HepG2 (cell line): ENCODE data around the gene FKBP10. TPM values are rescaled to one million over a fixed set of nuclear protein-coding genes. Genes with fewer than 3 reads are reported as not detected.

Experiments used
- AFF4 ChIP-seq: sonication (generic); formaldehyde crosslinking; IDR thresholded peaks from 2 replicates; pipeline ENCODE4 v1.4.0; 2020; ENCODE audit warnings: missing genetic modification reagents
- BRCA1 ChIP-seq: sonication (generic); formaldehyde crosslinking; IDR thresholded peaks from 2 replicates; pipeline ENCODE4 v1.4.0; 2020; ENCODE audit warnings: missing genetic modification reagents
- CEBPB ChIP-seq: IDR thresholded peaks from 2 replicates; pipeline ENCODE4 v1.6.1; 2011; ENCODE audit warnings: low read depth, low read length, improper control_type of control experiment, borderline replicate concordance
- CEBPZ ChIP-seq: IDR thresholded peaks from 2 replicates; pipeline ENCODE4 v1.6.1; 2012; ENCODE audit warnings: low read length, improper control_type of control experiment
- E2F1 ChIP-seq: sonication (generic); formaldehyde crosslinking; IDR thresholded peaks from 2 replicates; pipeline ENCODE4 v1.5.0; 2020; ENCODE audit warnings: missing genetic modification reagents
- HINFP ChIP-seq: sonication (generic); formaldehyde crosslinking; IDR thresholded peaks from 2 replicates; pipeline ENCODE4 v1.4.0; 2020; ENCODE audit warnings: low read depth, mild to moderate bottlenecking, missing genetic modification reagents
- HNRNPLL ChIP-seq: fragments of 200-400 bp; formaldehyde crosslinking; IDR thresholded peaks from 2 replicates; pipeline ENCODE4 v1.6.1; 2017; ENCODE audit warnings: mild to moderate bottlenecking, low read depth, low read length; ENCODE audit not compliant: poor library complexity, severe bottlenecking
- IRX3 ChIP-seq: sonication (generic); formaldehyde crosslinking; IDR thresholded peaks from 2 replicates; pipeline ENCODE4 v1.8.1; 2023; ENCODE audit warnings: mild to moderate bottlenecking, low read depth, missing genetic modification reagents, borderline replicate concordance
- NFATC3 ChIP-seq: sonication (generic); formaldehyde crosslinking; IDR thresholded peaks from 2 replicates; pipeline ENCODE4 v1.5.1; 2020; ENCODE audit warnings: mild to moderate bottlenecking, missing genetic modification reagents
- SAFB2 ChIP-seq: sonication (generic); formaldehyde crosslinking; IDR thresholded peaks from 2 replicates; pipeline ENCODE4 v1.5.1; 2020; ENCODE audit warnings: missing genetic modification reagents, low read depth, mild to moderate bottlenecking, borderline replicate concordance
- SETDB1 ChIP-seq: sonication (generic); formaldehyde crosslinking; IDR thresholded peaks from 2 replicates; pipeline ENCODE4 v1.5.1; 2020; ENCODE audit warnings: missing genetic modification reagents, mild to moderate bottlenecking, borderline replicate concordance
- ZBTB2 ChIP-seq: sonication (generic); formaldehyde crosslinking; IDR thresholded peaks from 2 replicates; pipeline ENCODE4 v1.8.0; 2022; ENCODE audit warnings: low read depth, missing genetic modification reagents
- ZFP36L2 ChIP-seq: sonication (generic); formaldehyde crosslinking; IDR thresholded peaks from 2 replicates; pipeline ENCODE4 v1.4.0; 2020; ENCODE audit warnings: missing genetic modification reagents
- ZNF781 ChIP-seq: sonication (generic); formaldehyde crosslinking; IDR thresholded peaks from 2 replicates; pipeline ENCODE4 v1.5.1; 2020; ENCODE audit warnings: borderline replicate concordance, mild to moderate bottlenecking, missing genetic modification reagents; ENCODE audit errors: not compliant biosample characterization
- ZNF879 ChIP-seq: sonication (generic); formaldehyde crosslinking; IDR thresholded peaks from 2 replicates; pipeline ENCODE4 v1.8.1; 2023; ENCODE audit warnings: missing genetic modification reagents
- polyA plus RNA-seq, 8 experiments: library from polyadenylated mRNA; depleted of rRNA in 3 of 8; stranded (reverse) in 7 of 8; unstranded in 1 of 8; fragments of >200 nt; fragmentation: Illumina TruSeq in 4 of 8; extraction: Trizol in 4 of 8; gene quantifications; 2 replicates each; pipeline versions ENCODE4 v1.2.1 to v1.2.3, GENCODE V29; 2011 to 2016; ENCODE audit warnings: low read depth in 4 of 8, missing spikeins in 1 of 8, mixed read lengths in 1 of 8; ENCODE audit not compliant: insufficient read depth in 1 of 8
- total RNA-seq, 5 experiments: library from RNA; depleted of rRNA; stranded (reverse); fragments of >200 nt; fragmentation: Illumina TruSeq; extraction: Trizol; gene quantifications; 2 replicates each; pipeline ENCODE4 v1.2.3, GENCODE V29; 2016; ENCODE audit warnings: low read depth in 1 of 5

FKBP10 gene
- total and polyA plus RNA-seq, 2 of the 13 experiments (the other 11 are each of a cell fraction or from before 2014, with no cell fraction given) = 149 to 573 TPM

GRCh38 chr17:41786227-41787020, 26.4 kb upstream of the FKBP10 start, which contains the start of gene JUP (continued):
- TF ChIP-seq HINFP (peak; percentile 86), BRCA1 (CRISPR knock-in tag) (peak; percentile 78), NFATC3 (CRISPR knock-in tag) (no peak), SAFB2 (CRISPR knock-in tag) (no peak), E2F1 (CRISPR knock-in tag) (no peak), SETDB1 (CRISPR knock-in tag) (no peak), IRX3 (CRISPR knock-in tag) (peak; percentile 93; the same call in 1 of the 2 replicates), CEBPB (0 out of 2 replicates have a peak, but pooled peaks have one; percentile 8), ZNF781 (CRISPR knock-in tag) (no peak), ZNF879 (CRISPR knock-in tag) (0 out of 2 replicates have a peak, but pooled peaks have one; percentile 46), AFF4 (CRISPR knock-in tag) (no peak), HNRNPLL (peak; percentile 51), ZBTB2 (CRISPR knock-in tag) (no peak), CEBPZ (peak; percentile 92), ZFP36L2 (CRISPR knock-in tag) (no peak)
